Measurements from ENCODE around the gene VAMP2. TPM values are rescaled to one million over a fixed set of nuclear protein-coding genes. Genes with fewer than 3 reads are reported as not detected.
A peak's percentile ranks its signal among the peaks of the same experiment; 100 is the strongest.

VAMP2 gene
- total and polyA plus RNA-seq, 10 of the 15 experiments (the other 5 are each of a cell fraction or from before 2014, with no cell fraction given) = 3.0 to 35.2 (median 25.0) TPM

DNA sequence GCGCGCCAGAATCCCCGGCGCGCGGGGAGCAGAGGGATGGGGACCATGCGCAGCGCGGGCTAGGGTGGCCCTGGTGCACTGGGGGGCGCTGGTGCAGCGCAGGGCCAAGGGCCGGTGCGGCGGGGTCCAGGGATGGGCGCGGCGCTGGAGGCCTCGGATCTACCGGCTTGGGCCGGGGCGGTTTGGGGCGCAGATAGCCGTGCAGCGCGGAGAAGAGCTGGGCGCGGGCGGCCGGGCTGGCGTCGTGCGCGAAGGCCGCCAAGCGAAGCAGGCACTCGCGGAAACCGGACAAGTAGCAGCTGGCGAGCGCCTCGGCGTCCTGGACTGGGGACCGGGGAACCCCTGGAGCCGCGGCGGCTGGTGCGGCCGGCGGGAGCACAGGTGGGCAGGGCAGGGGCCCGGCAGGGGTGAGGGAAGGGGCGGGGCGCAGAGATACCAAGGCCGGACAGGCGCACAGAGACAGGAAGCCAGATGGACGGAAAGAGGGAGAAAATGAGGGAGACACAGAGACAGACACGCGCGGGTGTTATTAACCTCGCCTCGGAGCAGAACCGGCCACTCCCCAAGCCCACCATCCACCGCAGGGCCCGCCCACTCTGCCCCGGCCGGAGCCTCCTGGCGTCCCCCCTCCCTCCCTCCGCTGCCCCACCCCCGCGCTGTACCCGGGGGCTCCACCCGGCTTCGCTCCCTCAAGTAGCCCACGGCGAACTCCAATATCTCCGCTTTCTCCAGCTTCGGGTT, 40.9 kb downstream of the VAMP2 start (continued):
- TF ChIP-seq NFIC (IDR thresholded peaks at IDR 0.05; ENCODE audit: low read depth, low read length) (no peak), KLF5 (IDR thresholded peaks at IDR 0.05; ENCODE audit: partially characterized antibody) (peak; percentile 39), CEBPB (IDR thresholded peaks at IDR 0.05; ENCODE audit: borderline replicate concordance in 1 of 2, low read depth in 2 of 2, low read length in 2 of 2) (no peak), CBFB (IDR thresholded peaks at IDR 0.05; ENCODE audit: low read depth) (no peak), POU2F2 (IDR thresholded peaks at IDR 0.05; ENCODE audit: borderline replicate concordance, low read depth, low read length) (no peak), RBBP5 (conservative IDR thresholded peaks at IDR 0.05) (no peak), NR2C1 (IDR thresholded peaks at IDR 0.05) (no peak), CREB1 (IDR thresholded peaks at IDR 0.05; ENCODE audit: low read depth) (no peak; the same call in 1 of the 2 replicates), MXI1 (IDR thresholded peaks at IDR 0.05; ENCODE audit: low read depth, low read length) (no peak), POLR2A (IDR thresholded peaks at IDR 0.05; ENCODE audit: low read depth, low read length) (no peak), MYB (IDR thresholded peaks at IDR 0.05; ENCODE audit: borderline replicate concordance, low read depth, low read length) (no peak), BHLHE40 (IDR thresholded peaks at IDR 0.05; ENCODE audit: borderline replicate concordance in 1 of 2, low read depth in 2 of 2, low read length in 1 of 2) (peak in 1 of 2 experiments; percentile 53; a peak in 1 of 4 replicates), MTA2 (IDR thresholded peaks at IDR 0.05; ENCODE audit: low read depth) (no peak), RUNX3 (IDR thresholded peaks at IDR 0.05; ENCODE audit: low read length) (no peak), ZZZ3 (IDR thresholded peaks at IDR 0.05; ENCODE audit: control insufficient read depth, insufficient read length, low read depth) (no peak)
- TF ChIP-seq, protein P1, sequence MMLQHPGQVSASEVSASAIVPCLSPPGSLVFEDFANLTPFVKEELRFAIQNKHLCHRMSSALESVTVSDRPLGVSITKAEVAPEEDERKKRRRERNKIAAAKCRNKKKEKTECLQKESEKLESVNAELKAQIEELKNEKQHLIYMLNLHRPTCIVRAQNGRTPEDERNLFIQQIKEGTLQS (IDR thresholded peaks at IDR 0.05; ENCODE audit: borderline replicate concordance, extremely low read depth, low read depth, low read length) = no peak
- TF ChIP-seq, protein P2, sequence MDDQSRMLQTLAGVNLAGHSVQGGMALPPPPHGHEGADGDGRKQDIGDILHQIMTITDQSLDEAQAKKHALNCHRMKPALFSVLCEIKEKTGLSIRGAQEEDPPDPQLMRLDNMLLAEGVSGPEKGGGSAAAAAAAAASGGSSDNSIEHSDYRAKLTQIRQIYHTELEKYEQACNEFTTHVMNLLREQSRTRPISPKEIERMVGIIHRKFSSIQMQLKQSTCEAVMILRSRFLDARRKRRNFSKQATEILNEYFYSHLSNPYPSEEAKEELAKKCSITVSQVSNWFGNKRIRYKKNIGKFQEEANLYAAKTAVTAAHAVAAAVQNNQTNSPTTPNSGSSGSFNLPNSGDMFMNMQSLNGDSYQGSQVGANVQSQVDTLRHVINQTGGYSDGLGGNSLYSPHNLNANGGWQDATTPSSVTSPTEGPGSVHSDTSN (IDR thresholded peaks at IDR 0.05; ENCODE audit: insufficient replicate concordance, low read depth, low read length) = no peak
- TF ChIP-seq, protein P3, sequence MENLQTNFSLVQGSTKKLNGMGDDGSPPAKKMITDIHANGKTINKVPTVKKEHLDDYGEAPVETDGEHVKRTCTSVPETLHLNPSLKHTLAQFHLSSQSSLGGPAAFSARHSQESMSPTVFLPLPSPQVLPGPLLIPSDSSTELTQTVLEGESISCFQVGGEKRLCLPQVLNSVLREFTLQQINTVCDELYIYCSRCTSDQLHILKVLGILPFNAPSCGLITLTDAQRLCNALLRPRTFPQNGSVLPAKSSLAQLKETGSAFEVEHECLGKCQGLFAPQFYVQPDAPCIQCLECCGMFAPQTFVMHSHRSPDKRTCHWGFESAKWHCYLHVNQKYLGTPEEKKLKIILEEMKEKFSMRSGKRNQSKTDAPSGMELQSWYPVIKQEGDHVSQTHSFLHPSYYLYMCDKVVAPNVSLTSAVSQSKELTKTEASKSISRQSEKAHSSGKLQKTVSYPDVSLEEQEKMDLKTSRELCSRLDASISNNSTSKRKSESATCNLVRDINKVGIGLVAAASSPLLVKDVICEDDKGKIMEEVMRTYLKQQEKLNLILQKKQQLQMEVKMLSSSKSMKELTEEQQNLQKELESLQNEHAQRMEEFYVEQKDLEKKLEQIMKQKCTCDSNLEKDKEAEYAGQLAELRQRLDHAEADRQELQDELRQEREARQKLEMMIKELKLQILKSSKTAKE (IDR thresholded peaks at IDR 0.05; ENCODE audit: low read depth, poor library complexity, severe bottlenecking) = no peak
- TF ChIP-seq, protein P4, sequence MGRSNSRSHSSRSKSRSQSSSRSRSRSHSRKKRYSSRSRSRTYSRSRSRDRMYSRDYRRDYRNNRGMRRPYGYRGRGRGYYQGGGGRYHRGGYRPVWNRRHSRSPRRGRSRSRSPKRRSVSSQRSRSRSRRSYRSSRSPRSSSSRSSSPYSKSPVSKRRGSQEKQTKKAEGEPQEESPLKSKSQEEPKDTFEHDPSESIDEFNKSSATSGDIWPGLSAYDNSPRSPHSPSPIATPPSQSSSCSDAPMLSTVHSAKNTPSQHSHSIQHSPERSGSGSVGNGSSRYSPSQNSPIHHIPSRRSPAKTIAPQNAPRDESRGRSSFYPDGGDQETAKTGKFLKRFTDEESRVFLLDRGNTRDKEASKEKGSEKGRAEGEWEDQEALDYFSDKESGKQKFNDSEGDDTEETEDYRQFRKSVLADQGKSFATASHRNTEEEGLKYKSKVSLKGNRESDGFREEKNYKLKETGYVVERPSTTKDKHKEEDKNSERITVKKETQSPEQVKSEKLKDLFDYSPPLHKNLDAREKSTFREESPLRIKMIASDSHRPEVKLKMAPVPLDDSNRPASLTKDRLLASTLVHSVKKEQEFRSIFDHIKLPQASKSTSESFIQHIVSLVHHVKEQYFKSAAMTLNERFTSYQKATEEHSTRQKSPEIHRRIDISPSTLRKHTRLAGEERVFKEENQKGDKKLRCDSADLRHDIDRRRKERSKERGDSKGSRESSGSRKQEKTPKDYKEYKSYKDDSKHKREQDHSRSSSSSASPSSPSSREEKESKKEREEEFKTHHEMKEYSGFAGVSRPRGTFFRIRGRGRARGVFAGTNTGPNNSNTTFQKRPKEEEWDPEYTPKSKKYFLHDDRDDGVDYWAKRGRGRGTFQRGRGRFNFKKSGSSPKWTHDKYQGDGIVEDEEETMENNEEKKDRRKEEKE (IDR thresholded peaks at IDR 0.05) = no peak
- TF ChIP-seq, protein P5, sequence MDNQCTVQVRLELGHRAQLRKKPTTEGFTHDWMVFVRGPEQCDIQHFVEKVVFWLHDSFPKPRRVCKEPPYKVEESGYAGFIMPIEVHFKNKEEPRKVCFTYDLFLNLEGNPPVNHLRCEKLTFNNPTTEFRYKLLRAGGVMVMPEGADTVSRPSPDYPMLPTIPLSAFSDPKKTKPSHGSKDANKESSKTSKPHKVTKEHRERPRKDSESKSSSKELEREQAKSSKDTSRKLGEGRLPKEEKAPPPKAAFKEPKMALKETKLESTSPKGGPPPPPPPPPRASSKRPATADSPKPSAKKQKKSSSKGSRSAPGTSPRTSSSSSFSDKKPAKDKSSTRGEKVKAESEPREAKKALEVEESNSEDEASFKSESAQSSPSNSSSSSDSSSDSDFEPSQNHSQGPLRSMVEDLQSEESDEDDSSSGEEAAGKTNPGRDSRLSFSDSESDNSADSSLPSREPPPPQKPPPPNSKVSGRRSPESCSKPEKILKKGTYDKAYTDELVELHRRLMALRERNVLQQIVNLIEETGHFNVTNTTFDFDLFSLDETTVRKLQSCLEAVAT (IDR thresholded peaks at IDR 0.05) = no peak

All from GM12878 (cell line).